ENCODE measurements around the gene ACRBP. TPM values are rescaled to one million over a fixed set of nuclear protein-coding genes. Genes with fewer than 3 reads are reported as not detected.

ACRBP gene
- total and polyA plus RNA-seq, 12 donors = 0.25 to 4.1 (median 0.43) TPM; not detected in 1

DNA sequence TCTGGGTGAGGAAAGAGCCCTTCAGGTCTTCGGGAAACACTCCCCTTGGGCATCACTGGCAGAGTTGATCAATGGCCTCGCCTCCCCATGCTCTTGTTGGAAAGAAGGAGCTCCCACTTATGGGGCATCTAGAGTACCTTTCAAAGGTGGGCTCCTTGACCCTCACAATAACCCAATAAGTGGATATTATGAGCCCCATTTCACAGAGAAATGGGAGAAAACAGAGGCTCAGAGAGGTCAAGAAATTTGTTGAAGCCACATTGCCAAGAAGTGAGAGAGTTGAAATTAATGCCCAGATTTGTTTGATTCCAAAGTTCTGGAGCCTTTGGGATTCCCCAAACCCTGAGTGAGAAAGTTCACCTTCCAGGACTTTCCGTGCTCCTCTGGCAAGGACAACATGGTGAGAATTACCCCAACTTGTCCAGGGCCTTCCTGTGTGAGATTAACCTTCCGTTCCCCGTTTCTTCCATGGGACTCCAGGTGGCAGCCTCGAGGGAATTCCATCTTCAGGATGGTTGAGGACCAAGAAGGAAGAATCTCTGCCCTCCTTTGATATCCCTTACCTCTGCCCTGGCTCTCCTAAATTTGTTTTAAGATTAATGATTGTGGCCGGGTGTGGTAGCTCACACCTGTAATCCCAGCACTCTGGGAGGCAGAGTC is 32.6 kb downstream of the ACRBP start:
- Histone ChIP-seq H3K9me3 (no peaks in the 10 kb centered on the region), H3K4me1 (peaks cover 16 to 42% (median 26%) of the 10 kb centered on the region in 9 donors), H3K27me3 (peaks cover 0 to 1% (median 0%) of the 10 kb centered on the region in 7 donors), H3K4me3 (no peak overlapping the region), H3K27ac (peak overlapping the region; percentile 50 to 96 (median 94)), H3K36me3 (peaks cover 0 to 3% (median 0%) of the 10 kb centered on the region in 9 donors)
- DNase-seq (no peak), ATAC-seq (no peak)
- 58 to 65% methylated on average over 7 of the region's 7 CpGs for WGBS, 2 donors
- no peak for TF ChIP-seq CTCF (IDR thresholded peaks at IDR 0.05)
- intact Hi-C loops (cut with DNase I) = loop anchor here in 9 of 10 donors (5.0 to 10.0 kb wide), 8 partner anchors 38 to 213 kb away; partner anchors contain the start of genes P3H3 (in 6 of the 9), ZNF384 (in 6 of the 9), ING4 (in 4 of the 9) and GPR162 (in 2 of the 9)

GRCh38 chr12:6613776-6614512 is 33.3 kb downstream of the ACRBP start:
- no peaks in the 10 kb centered on the region for H3K27me3 ChIP-seq
- ATAC-seq (peak; percentile 83 to 88 (median 88)), DNase-seq (peak; percentile 89 to 94)
- H3K36me3 ChIP-seq = no peaks in the 10 kb centered on the region
- H3K4me3 ChIP-seq = peak overlapping the region in 1 of 10 donors; percentile 38
- TF ChIP-seq CTCF (IDR thresholded peaks at IDR 0.05) = peak in 2 of 9 donors; percentile 6 to 21
- WGBS, 2 donors = 7% methylated on average over 20 to 21 of the region's 21 CpGs
- H3K27ac ChIP-seq = peak overlapping the region; percentile 50 to 96 (median 94)
- peaks cover 16 to 42% (median 26%) of the 10 kb centered on the region in 9 donors for H3K4me1 ChIP-seq
- peaks cover 0 to 1% (median 0%) of the 10 kb centered on the region in 11 donors for H3K9me3 ChIP-seq
- intact Hi-C loops (cut with DNase I) = loop anchor here in 5 of 10 donors (10.0 kb wide), 3 partner anchors 71 to 211 kb away; partner anchors contain the start of genes ZNF384 (in 3 of the 5), GPR162 (in 2 of the 5) and P3H3 (in 2 of the 5)

DNA sequence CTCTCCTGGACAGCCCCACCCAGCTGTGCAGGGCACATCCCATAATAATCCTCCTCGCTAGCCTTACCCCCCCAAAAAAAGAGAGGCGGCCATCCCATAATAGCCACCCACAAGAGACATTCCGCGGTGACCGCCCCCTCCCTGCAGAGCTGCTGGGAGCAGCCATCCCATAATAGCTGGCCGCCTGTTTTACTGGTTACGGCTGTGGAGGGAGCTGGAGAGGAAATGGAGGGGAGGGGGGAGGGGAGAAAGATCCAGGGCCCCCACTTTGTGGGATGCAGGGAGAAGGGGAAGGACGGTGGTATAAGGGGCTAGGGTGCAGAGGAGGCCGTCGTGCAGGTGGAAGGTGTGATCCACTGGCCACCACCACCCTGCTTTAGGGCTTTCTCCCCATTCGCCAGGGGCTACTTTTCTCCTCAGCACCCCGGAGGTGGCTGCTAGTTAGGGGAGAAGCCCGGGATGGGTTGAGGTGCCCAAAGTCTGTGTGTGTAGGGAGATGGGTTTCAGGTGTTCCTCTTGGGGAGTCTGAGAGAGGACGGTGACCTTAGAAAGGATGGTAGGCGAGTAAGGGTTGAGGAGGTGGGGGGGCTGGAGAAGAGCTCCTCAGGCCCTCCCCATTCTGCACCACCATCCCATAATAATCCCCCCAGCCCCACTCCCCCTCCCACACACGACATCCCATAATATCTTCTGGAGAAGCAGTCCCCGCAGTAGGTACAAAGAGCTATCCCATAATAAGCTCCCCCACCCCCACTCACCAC is 34.0 kb downstream of the ACRBP start:
- 4 to 6% methylated on average over 17 of the region's 17 CpGs for WGBS, 2 donors
- intact Hi-C loops (cut with DNase I) = loop anchor here in 5 of 10 donors (10.0 kb wide), 3 partner anchors 72 to 212 kb away; partner anchors contain the start of genes ZNF384 (in 3 of the 5), GPR162 (in 2 of the 5) and P3H3 (in 2 of the 5)

More for the DNA sequence above, 34.0 kb downstream of the ACRBP start:
- H3K4me3 ChIP-seq = peak overlapping the region in 8 of 10 donors; percentile 16 to 42 (median 26)
- H3K27ac ChIP-seq = peak overlapping the region; percentile 60 to 96 (median 94)
- H3K27me3 ChIP-seq = no peaks in the 10 kb centered on the region
- peak; percentile 14 to 73 (median 52) for ATAC-seq
- no peak for TF ChIP-seq CTCF (IDR thresholded peaks at IDR 0.05)
- peaks cover 16 to 37% (median 26%) of the 10 kb centered on the region in 9 donors for H3K4me1 ChIP-seq
- peak; percentile 74 to 89 for DNase-seq
- H3K9me3 ChIP-seq = peaks cover 0 to 9% (median 0%) of the 10 kb centered on the region in 11 donors
- H3K36me3 ChIP-seq = no peaks in the 10 kb centered on the region

Data from heart right ventricle (tissue), 16 donors.